Measurements from ENCODE around the gene CFAP91. TPM values are rescaled to one million over a fixed set of nuclear protein-coding genes. Genes with fewer than 3 reads are reported as not detected.

CFAP91 gene
- total and polyA plus RNA-seq, 2 experiments from 2014 or later, result 2.4 to 3.7 TPM

- Mint-ChIP-seq H3K4me3 (no peak overlapping the region), H3K36me3 (ENCODE audit: low read depth) (0 out of 3 replicates have a peak, but pooled peaks cover under 1% of the 10 kb centered on the region), H3K4me1 (peaks cover 2% of the 10 kb centered on the region; the same call in 2 of the 3 replicates), H3K9me3 (no peaks in the 10 kb centered on the region), H3K27ac (no peak overlapping the region), H3K27me3 (ENCODE audit: insufficient read depth, low read depth, poor library complexity) (no peaks in the 10 kb centered on the region)
- ATAC-seq, result no peak
- Histone ChIP-seq H3K4me2 (no peak overlapping the region), H2AFZ (no peak overlapping the region), H3K79me2 (replicated peaks; ENCODE audit: insufficient read depth) (no peaks in the 10 kb centered on the region), H4K20me1 (replicated peaks; ENCODE audit: insufficient read depth) (no peaks in the 10 kb centered on the region), H3K4me3 (no peak overlapping the region), H3K27ac (ENCODE audit: low read depth) (no peak overlapping the region), H3K36me3 (ENCODE audit: insufficient read depth) (no peaks in the 10 kb centered on the region), H3K27me3 (ENCODE audit: insufficient read depth) (no peaks in the 10 kb centered on the region), H3F3A (replicated peaks; ENCODE audit: low read depth) (no peaks in the 10 kb centered on the region), H3K4me1 (ENCODE audit: insufficient read depth) (no peaks in the 10 kb centered on the region), H3K9me2 (ENCODE audit: insufficient read depth) (no peaks in the 10 kb centered on the region)
- no peak for DNase-seq (ENCODE audit: low spot score)
- TF ChIP-seq EZH2 (IDR thresholded peaks at IDR 0.05; ENCODE audit: low read depth, unreplicated experiment), result no peak
- TF ChIP-seq ZNF114 (CRISPR knock-in tag; IDR thresholded peaks at IDR 0.05), result no peak
- TF ChIP-seq ZNF462 (CRISPR knock-in tag; IDR thresholded peaks at IDR 0.05), result no peak
- TF ChIP-seq CTCF (conservative IDR thresholded peaks at IDR 0.05; ENCODE audit: low read depth in 2 of 2), result no peak
- TF ChIP-seq REST (IDR thresholded peaks at IDR 0.05; ENCODE audit: unreplicated experiment), result no peak
- TF ChIP-seq NANOG (IDR thresholded peaks at IDR 0.05; ENCODE audit: borderline replicate concordance), result no peak
- TF ChIP-seq ZNF331 (CRISPR knock-in tag; IDR thresholded peaks at IDR 0.05; ENCODE audit: low read depth), result no peak
- no peak for TF ChIP-seq STAT1 (IDR thresholded peaks at IDR 0.05; ENCODE audit: unreplicated experiment)
- TF ChIP-seq, protein P1, sequence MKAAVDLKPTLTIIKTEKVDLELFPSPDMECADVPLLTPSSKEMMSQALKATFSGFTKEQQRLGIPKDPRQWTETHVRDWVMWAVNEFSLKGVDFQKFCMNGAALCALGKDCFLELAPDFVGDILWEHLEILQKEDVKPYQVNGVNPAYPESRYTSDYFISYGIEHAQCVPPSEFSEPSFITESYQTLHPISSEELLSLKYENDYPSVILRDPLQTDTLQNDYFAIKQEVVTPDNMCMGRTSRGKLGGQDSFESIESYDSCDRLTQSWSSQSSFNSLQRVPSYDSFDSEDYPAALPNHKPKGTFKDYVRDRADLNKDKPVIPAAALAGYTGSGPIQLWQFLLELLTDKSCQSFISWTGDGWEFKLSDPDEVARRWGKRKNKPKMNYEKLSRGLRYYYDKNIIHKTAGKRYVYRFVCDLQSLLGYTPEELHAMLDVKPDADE (IDR thresholded peaks at IDR 0.05), result no peak
- TF ChIP-seq CREB1 (CRISPR knock-in tag; IDR thresholded peaks at IDR 0.05; ENCODE audit: low read depth), result no peak
- no peak for TF ChIP-seq POLR2AphosphoS5 (IDR thresholded peaks at IDR 0.05; ENCODE audit: low read depth)
- no peak for TF ChIP-seq EZH2phosphoT487 (IDR thresholded peaks at IDR 0.05; ENCODE audit: unreplicated experiment)
- no peak for TF ChIP-seq JUNB (IDR thresholded peaks at IDR 0.05; ENCODE audit: unreplicated experiment)
Measured at GRCh38 chr3:119664370-119664769, 38.5 kb upstream of the CFAP91 start.

Data from GM23338 (cell line).